CD8-positive, alpha-beta memory T cell (primary cell): ENCODE results near the gene THRAP3. TPM values are rescaled to one million over a fixed set of nuclear protein-coding genes. Genes with fewer than 3 reads are reported as not detected.
"Not testable (repeated sequence)": the region's sequence is repeated elsewhere in the genome, so short reads cannot be mapped to it uniquely, and the experiment has no call there.

Source experiments
- CTCF ChIA-PET: fragments of 350-600 bp; sonication (Branson Sonifier 250); formaldehyde crosslinking; loops from one replicate; lab custom pipeline; 2021; ENCODE audit warnings: antibody characterized with exemption; lab: Charles Lee
- POLR2A ChIA-PET: fragments of 350-600 bp; sonication (Branson Sonifier 250); formaldehyde crosslinking; loops from one replicate; lab custom pipeline; 2021; ENCODE audit warnings: antibody characterized with exemption; lab: Charles Lee
- DNase-seq, 5 donors: peaks; one replicate each; pipeline versions ENCODE4 v3.0.0 to v3.0.0-alpha.2; 2020 to 2022; ENCODE audit warnings: mixed read lengths in 1 of 5
- H3K27ac ChIP-seq: one replicate; pipeline ENCODE4 v1.7.0; 2013; ENCODE audit warnings: low read depth, mild to moderate bottlenecking, low read length, moderate library complexity
- H3K27me3 ChIP-seq: 2 replicates; pipeline ENCODE4 v1.7.0; 2013; ENCODE audit warnings: low read length, mild to moderate bottlenecking; ENCODE audit not compliant: insufficient read depth, poor library complexity, severe bottlenecking
- H3K36me3 ChIP-seq: 2 replicates; pipeline ENCODE4 v1.7.0; 2013; ENCODE audit warnings: mild to moderate bottlenecking, low read length, moderate library complexity; ENCODE audit not compliant: insufficient read depth
- H3K4me1 ChIP-seq: 2 replicates; pipeline ENCODE4 v1.7.0; 2013; ENCODE audit warnings: mild to moderate bottlenecking, low read length, moderate library complexity; ENCODE audit not compliant: insufficient read depth
- H3K4me3 ChIP-seq: 2 replicates; pipeline ENCODE4 v1.7.0; 2013; ENCODE audit warnings: mild to moderate bottlenecking, low read length
- H3K9me3 ChIP-seq: 2 replicates; pipeline ENCODE4 v1.7.0; 2013; ENCODE audit warnings: mild to moderate bottlenecking, low read length
- H3K27ac Mint-ChIP-seq, 8 donors: one replicate each; pipeline ENCODE4 v1.8.0; 2020 to 2021; ENCODE audit warnings: mixed read lengths in 8 of 8, mild to moderate bottlenecking in 6 of 8, inconsistent platforms in 3 of 8, moderate library complexity in 3 of 8
- H3K27me3 Mint-ChIP-seq, 2 donors: one replicate each; pipeline ENCODE4 v1.8.0; 2020 to 2021; ENCODE audit warnings: mixed read lengths in 2 of 2, mild to moderate bottlenecking in 1 of 2, moderate library complexity in 1 of 2
- H3K36me3 Mint-ChIP-seq, 3 donors: one replicate each; pipeline ENCODE4 v1.8.0; 2020 to 2021; ENCODE audit warnings: mixed read lengths in 3 of 3, inconsistent platforms in 1 of 3, mild to moderate bottlenecking in 1 of 3
- H3K4me1 Mint-ChIP-seq, 3 donors: one replicate each; pipeline ENCODE4 v1.8.0; 2020 to 2021; ENCODE audit warnings: mixed read lengths in 3 of 3, inconsistent platforms in 1 of 3, mild to moderate bottlenecking in 1 of 3
- H3K4me3 Mint-ChIP-seq, 7 donors: one replicate each; pipeline ENCODE4 v1.8.0; 2020 to 2021; ENCODE audit warnings: mixed read lengths in 7 of 7, mild to moderate bottlenecking in 6 of 7, moderate library complexity in 4 of 7, inconsistent platforms in 2 of 7
- H3K9me3 Mint-ChIP-seq, 5 donors: one replicate each; pipeline ENCODE4 v1.8.0; 2020 to 2022; ENCODE audit warnings: mixed read lengths in 5 of 5, mild to moderate bottlenecking in 3 of 5, moderate library complexity in 2 of 5, inconsistent platforms in 1 of 5
- polyA plus RNA-seq: library from polyadenylated mRNA; unstranded; fragments of 300-500 nt; fragmentation: Illumina TruSeq; gene quantifications from one replicate; pipeline ENCODE4 v1.2.3, GENCODE V29; 2021
- total RNA-seq, 2 experiments: library from RNA; stranded (reverse); gene quantifications; one replicate each; pipeline ENCODE4 v1.2.3, GENCODE V29; 2021

Gene THRAP3
- total and polyA plus RNA-seq, 3 experiments from 2014 or later, result 100 to 168 (median 167) TPM

GRCh38 chr1:36239941-36240637 lies 15.8 kb downstream of the THRAP3 start:
- Histone ChIP-seq H3K27ac (no peak overlapping the region), H3K9me3 (no peaks in the 10 kb centered on the region), H3K4me1 (peaks cover 23% of the 10 kb centered on the region), H3K4me3 (no peak overlapping the region), H3K27me3 (no peaks in the 10 kb centered on the region), H3K36me3 (peaks cover under 1% of the 10 kb centered on the region)
- H3K27me3 Mint-ChIP-seq, result no peaks in the 10 kb centered on the region
- H3K36me3 Mint-ChIP-seq, result peaks cover 0 to 60% (median 10%) of the 10 kb centered on the region in 3 donors
- ChIA-PET CTCF (no interaction called here), POLR2A (no interaction called here)
- peak overlapping the region in 5 of 8 donors; percentile 9 to 54 (median 37) for H3K27ac Mint-ChIP-seq
- peaks cover 39 to 75% (median 51%) of the 10 kb centered on the region in 3 donors for H3K4me1 Mint-ChIP-seq
- no peaks in the 10 kb centered on the region for H3K9me3 Mint-ChIP-seq
- peak overlapping the region in 2 of 7 donors; percentile 4 to 37 for H3K4me3 Mint-ChIP-seq
- no peak for DNase-seq

- peaks cover 0 to 36% (median 13%) of the 10 kb centered on the region in 3 donors for H3K36me3 Mint-ChIP-seq
These were observed 23.3 kb downstream of the THRAP3 start for GRCh38 chr1:36247538-36247937.

DNA sequence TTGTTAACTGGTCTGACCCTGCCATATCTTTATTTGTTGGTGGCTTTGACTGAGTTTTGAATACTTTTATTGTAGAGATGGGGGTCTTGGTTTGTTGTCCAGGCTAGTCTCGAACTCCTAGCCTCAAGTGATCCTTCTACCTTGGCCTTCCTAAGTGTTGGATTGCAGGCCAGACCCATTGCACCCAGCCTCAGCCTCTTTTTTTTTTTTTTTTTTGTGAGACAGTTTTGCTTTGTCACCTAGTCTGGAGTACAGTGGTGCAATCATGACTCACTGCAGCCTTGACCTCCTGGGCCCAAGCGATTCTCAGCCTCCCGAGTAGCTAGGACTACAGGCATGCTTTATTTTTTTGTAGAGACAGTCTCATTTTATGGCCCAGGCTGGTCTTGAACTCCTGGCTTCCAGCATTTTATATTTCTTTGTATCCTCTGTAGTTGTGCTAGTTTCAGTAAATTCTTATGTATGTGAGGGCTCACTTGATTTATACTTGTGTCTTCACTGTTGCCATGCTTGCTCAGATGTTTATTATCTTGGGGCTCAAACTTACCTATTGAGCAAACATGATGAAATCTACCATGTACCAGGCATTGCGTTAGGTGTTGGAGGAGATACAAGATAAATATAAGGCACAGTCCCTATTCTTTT lies 24.1 kb downstream of the THRAP3 start:
- no peaks in the 10 kb centered on the region for H3K27me3 ChIP-seq
- ChIA-PET CTCF (no interaction called here), POLR2A (no interaction called here)
- DNase-seq, result no peak
- peak overlapping the region; percentile 51 for H3K27ac ChIP-seq
- H3K4me3 ChIP-seq, result no peak overlapping the region
- H3K4me1 ChIP-seq, result peaks cover 25% of the 10 kb centered on the region
- peak overlapping the region in 1 of 7 donors; percentile 31 for H3K4me3 Mint-ChIP-seq
- H3K9me3 ChIP-seq, result no peaks in the 10 kb centered on the region
- H3K4me1 Mint-ChIP-seq, result peaks cover 50 to 76% (median 66%) of the 10 kb centered on the region in 3 donors
- peak overlapping the region in 6 of 8 donors; percentile 4 to 79 (median 21) for H3K27ac Mint-ChIP-seq
- peaks cover 0 to 39% (median 11%) of the 10 kb centered on the region in 3 donors for H3K36me3 Mint-ChIP-seq
- no peaks in the 10 kb centered on the region for H3K27me3 Mint-ChIP-seq
- no peaks in the 10 kb centered on the region for H3K9me3 Mint-ChIP-seq
- H3K36me3 ChIP-seq, result peaks cover 6% of the 10 kb centered on the region

More at GRCh38 chr1:36247538-36247937, 23.3 kb downstream of the THRAP3 start:
- POLR2A ChIA-PET, result no interaction called here
- Mint-ChIP-seq H3K4me3 (no peak overlapping the region), H3K9me3 (no peaks in the 10 kb centered on the region), H3K27ac (peak overlapping the region in 2 of 8 donors; percentile 38 to 56), H3K27me3 (no peaks in the 10 kb centered on the region), H3K4me1 (peaks cover 44 to 74% (median 61%) of the 10 kb centered on the region in 3 donors)
- CTCF ChIA-PET, result no interaction called here
- peaks cover 24% of the 10 kb centered on the region for H3K4me1 ChIP-seq
- H3K9me3 ChIP-seq, result no peaks in the 10 kb centered on the region
- H3K36me3 ChIP-seq, result peaks cover 6% of the 10 kb centered on the region
- H3K4me3 ChIP-seq, result no peak overlapping the region
- H3K27ac ChIP-seq, result no peak overlapping the region
- no peak for DNase-seq
- no peaks in the 10 kb centered on the region for H3K27me3 ChIP-seq

- CTCF ChIA-PET, result no interaction called here
- peaks cover 55 to 82% (median 65%) of the 10 kb centered on the region in 3 donors for H3K4me1 Mint-ChIP-seq
These were observed 27.7 kb downstream of the THRAP3 start for GRCh38 chr1:36251794-36252481.

GRCh38 chr1:36252482-36252824 lies 28.2 kb downstream of the THRAP3 start:
- H3K27me3 Mint-ChIP-seq, H3K4me3 Mint-ChIP-seq, H3K27me3 ChIP-seq, POLR2A ChIA-PET, DNase-seq, H3K9me3 ChIP-seq, H3K27ac ChIP-seq, H3K9me3 Mint-ChIP-seq, H3K27ac Mint-ChIP-seq, CTCF ChIA-PET, H3K4me3 ChIP-seq, H3K36me3 ChIP-seq: not testable (repeated sequence)
- Mint-ChIP-seq H3K36me3 (peaks cover 0 to 46% (median 9%) of the 10 kb centered on the region in 3 donors), H3K4me1 (peaks cover 60 to 86% (median 70%) of the 10 kb centered on the region in 3 donors)
- H3K4me1 ChIP-seq, result peaks cover 31% of the 10 kb centered on the region

More at GRCh38 chr1:36251794-36252481, 27.7 kb downstream of the THRAP3 start:
- peaks cover 31% of the 10 kb centered on the region for H3K4me1 ChIP-seq
- H3K4me3 Mint-ChIP-seq, result no peak overlapping the region
- H3K36me3 ChIP-seq, result no peaks in the 10 kb centered on the region
- H3K4me3 ChIP-seq, result no peak overlapping the region
- H3K27me3 Mint-ChIP-seq, result no peaks in the 10 kb centered on the region
- no peaks in the 10 kb centered on the region for H3K9me3 ChIP-seq
- no peak overlapping the region for H3K27ac ChIP-seq
- peaks cover 0 to 41% (median 5%) of the 10 kb centered on the region in 3 donors for H3K36me3 Mint-ChIP-seq
- POLR2A ChIA-PET, result no interaction called here
- peak overlapping the region in 2 of 8 donors; percentile 10 to 50 for H3K27ac Mint-ChIP-seq
- no peaks in the 10 kb centered on the region for H3K9me3 Mint-ChIP-seq
- DNase-seq, result no peak
- H3K27me3 ChIP-seq, result no peaks in the 10 kb centered on the region

- peak overlapping the region in 6 of 8 donors; percentile 10 to 82 (median 48) for H3K27ac Mint-ChIP-seq
- peaks cover 59 to 84% (median 65%) of the 10 kb centered on the region in 3 donors for H3K4me1 Mint-ChIP-seq
- H3K4me3 Mint-ChIP-seq, result peak overlapping the region in 2 of 7 donors; percentile 12 to 28
- ChIA-PET CTCF (interaction anchor here (1.0 to 1.1 kb wide), 2 partner anchors 29 to 65 kb away, joined by 3 read pairs; partner anchors contain the start of gene THRAP3), POLR2A (interaction anchor here (0.6 kb wide), 2 partner anchors 144 to 1060 kb away, joined by 3 to 4 read pairs; partner anchors contain the start of genes LSM10 and SFPQ)
- Histone ChIP-seq H3K27me3 (no peaks in the 10 kb centered on the region), H3K4me3 (no peak overlapping the region), H3K9me3 (no peaks in the 10 kb centered on the region), H3K36me3 (no peaks in the 10 kb centered on the region), H3K27ac (no peak overlapping the region), H3K4me1 (peaks cover 31% of the 10 kb centered on the region)
- H3K36me3 Mint-ChIP-seq, result peaks cover 0 to 46% (median 12%) of the 10 kb centered on the region in 3 donors
- H3K9me3 Mint-ChIP-seq, result no peaks in the 10 kb centered on the region
- no peaks in the 10 kb centered on the region for H3K27me3 Mint-ChIP-seq
- DNase-seq, result no peak
These were observed 29.1 kb downstream of the THRAP3 start for GRCh38 chr1:36253161-36253862.

DNA sequence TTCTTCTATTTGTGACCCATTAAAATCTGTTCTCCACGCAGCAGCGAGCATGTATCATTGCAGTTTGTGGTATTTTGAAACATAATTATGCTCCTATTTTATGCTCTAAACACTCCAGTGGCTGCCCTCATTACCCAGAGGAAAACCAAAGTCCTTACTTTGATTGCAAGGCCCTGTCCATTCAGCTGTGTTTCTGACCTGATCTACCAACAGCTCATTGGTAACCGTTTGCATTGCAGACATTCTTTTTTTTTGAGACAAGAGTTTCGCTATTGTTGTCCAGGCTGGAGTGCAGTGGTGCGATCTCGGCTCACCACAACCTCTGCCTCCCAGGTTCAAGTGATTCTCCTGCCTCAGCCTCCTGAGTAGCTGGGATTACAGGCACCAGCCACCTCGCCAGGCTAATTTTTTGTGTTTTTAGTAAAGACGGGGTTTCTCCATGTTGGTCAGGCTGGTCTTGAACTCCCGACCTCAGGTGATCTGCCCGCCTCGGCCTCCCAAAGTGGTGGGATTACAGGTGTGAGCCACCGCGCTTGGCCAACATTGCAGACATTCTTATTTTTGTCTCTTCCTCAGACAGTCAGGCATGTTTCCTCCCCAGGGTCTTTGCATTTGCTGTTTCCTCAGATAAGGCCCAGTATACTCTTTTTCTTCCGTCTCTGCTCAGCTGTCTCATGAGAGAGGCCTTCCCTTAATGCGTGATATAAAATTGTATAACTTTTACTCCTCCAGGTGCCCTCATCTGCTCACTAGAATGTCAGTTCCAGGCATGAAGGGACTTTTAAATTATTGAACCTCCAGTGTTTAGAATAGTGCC lies 32.5 kb downstream of the THRAP3 start:
- DNase-seq, result no peak
- Mint-ChIP-seq H3K9me3 (no peaks in the 10 kb centered on the region), H3K4me1 (peaks cover 43 to 67% (median 46%) of the 10 kb centered on the region in 3 donors), H3K27me3 (no peaks in the 10 kb centered on the region), H3K36me3 (peaks cover 0 to 64% (median 7%) of the 10 kb centered on the region in 3 donors), H3K4me3 (no peak overlapping the region), H3K27ac (peak overlapping the region in 4 of 8 donors; percentile 9 to 83 (median 43))
- no peaks in the 10 kb centered on the region for H3K36me3 ChIP-seq
- H3K4me3 ChIP-seq, result no peak overlapping the region
- no peaks in the 10 kb centered on the region for H3K27me3 ChIP-seq
- H3K9me3 ChIP-seq, result no peaks in the 10 kb centered on the region
- H3K27ac ChIP-seq, result no peak overlapping the region
- ChIA-PET POLR2A (no interaction called here), CTCF (no interaction called here)
- H3K4me1 ChIP-seq, result peaks cover 12% of the 10 kb centered on the region
